MCF 10A (cell line): ENCODE data around the gene TYRO3. TPM values are rescaled to one million over a fixed set of nuclear protein-coding genes. Genes with fewer than 3 reads are reported as not detected.
"Not testable (repeated sequence)": the region's sequence is repeated elsewhere in the genome, so short reads cannot be mapped to it uniquely, and the experiment has no call there.

Experiments used
- BruUV-seq: library from RNA; stranded (reverse); fragments of 400-500 nt; replicated peaks from 2 replicates; lab custom pipeline; 2021; lab: Mats Ljungman, UMichigan
- CTCF ChIA-PET: fragments of 300-600 bp; sonication (Branson Sonifier 250); formaldehyde crosslinking; extraction: SDS; loops from one replicate; lab custom pipeline; 2021; ENCODE audit warnings: antibody characterized with exemption, inconsistent platforms; lab: Yijun Ruan, JAX
- POLR2A ChIA-PET: fragments of 300-600, 350-650 bp; sonication (Branson Sonifier 250); formaldehyde crosslinking; extraction: SDS; loops from one replicate; lab custom pipeline; 2020; ENCODE audit warnings: antibody characterized with exemption, inconsistent platforms; lab: Yijun Ruan, JAX
- DNase-seq: peaks from one replicate; pipeline ENCODE4 v3.0.0-alpha.2; 2018; ENCODE audit not compliant: unreplicated experiment
- H3K27ac Mint-ChIP-seq: one replicate; pipeline ENCODE4 v1.8.0; 2022; ENCODE audit warnings: mild to moderate bottlenecking, low read depth, mixed read lengths; ENCODE audit not compliant: unreplicated experiment
- H3K27me3 Mint-ChIP-seq: one replicate; pipeline ENCODE4 v1.8.0; 2022; ENCODE audit warnings: mixed read lengths; ENCODE audit not compliant: insufficient read depth, unreplicated experiment
- H3K36me3 Mint-ChIP-seq: one replicate; pipeline ENCODE4 v1.8.0; 2022; ENCODE audit warnings: mild to moderate bottlenecking, moderate library complexity, mixed read lengths; ENCODE audit not compliant: insufficient read depth, unreplicated experiment
- H3K4me1 Mint-ChIP-seq: one replicate; pipeline ENCODE4 v1.8.0; 2022; ENCODE audit warnings: mixed read lengths; ENCODE audit not compliant: insufficient read depth, unreplicated experiment
- H3K4me3 Mint-ChIP-seq: one replicate; pipeline ENCODE4 v1.8.0; 2022; ENCODE audit warnings: mild to moderate bottlenecking, moderate library complexity, mixed read lengths; ENCODE audit not compliant: unreplicated experiment
- H3K9me3 Mint-ChIP-seq: one replicate; pipeline ENCODE4 v1.8.0; 2022; ENCODE audit warnings: mixed read lengths; ENCODE audit not compliant: unreplicated experiment
- intact Hi-C: fragments of 100-400 bp; cut with micrococcal nuclease; formaldehyde crosslinking; loops from 2 replicates; pipeline ENCODE4 v1.14.1; 2022
- total RNA-seq: library from RNA; stranded (reverse); gene quantifications from 2 replicates; pipeline ENCODE4 v1.2.3, GENCODE V29; 2022
- TF ChIP-seq, protein P1 (sequence below): fragments of 200-600 bp; IDR thresholded peaks from one replicate; pipeline ENCODE4 v1.8.0; 2022; ENCODE audit warnings: antibody characterized with exemption, mild to moderate bottlenecking; ENCODE audit not compliant: unreplicated experiment

TYRO3 gene
- total RNA-seq, 1 experiment from 2014 or later: 9.7 TPM

DNA sequence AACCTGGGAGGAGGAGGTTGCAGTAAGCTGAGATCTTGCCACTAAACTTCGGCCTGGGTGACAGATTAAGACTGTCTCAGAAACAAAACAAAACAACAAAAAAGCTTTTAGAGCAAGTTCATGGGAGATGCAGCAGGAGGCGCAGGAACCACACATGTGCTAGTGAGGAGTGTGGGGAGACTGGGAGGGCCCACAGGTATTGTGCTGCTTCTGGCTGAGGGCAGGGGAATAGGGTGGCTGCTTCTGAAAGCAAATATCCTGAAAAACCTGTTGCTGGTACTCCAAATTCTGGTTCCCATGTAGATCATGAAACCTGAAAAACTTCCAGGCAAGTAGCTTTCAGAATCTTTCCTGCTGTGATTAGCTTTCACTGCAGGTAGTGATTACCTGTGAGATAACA, 22.1 kb downstream of the TYRO3 start:
- ChIA-PET POLR2A (interaction anchor here (1.3 kb wide), 1 partner anchor 68 kb away, joined by 5 read pairs; no protein-coding TSS in a partner anchor), CTCF (interaction anchor here (0.6 kb wide), 1 partner anchor 713 kb away, joined by 5 read pairs; no protein-coding TSS in a partner anchor)
- intact Hi-C loops: no loop called here
- no peak for DNase-seq
- H3K9me3 Mint-ChIP-seq: no peaks in the 10 kb centered on the region
- TF ChIP-seq, protein P1, sequence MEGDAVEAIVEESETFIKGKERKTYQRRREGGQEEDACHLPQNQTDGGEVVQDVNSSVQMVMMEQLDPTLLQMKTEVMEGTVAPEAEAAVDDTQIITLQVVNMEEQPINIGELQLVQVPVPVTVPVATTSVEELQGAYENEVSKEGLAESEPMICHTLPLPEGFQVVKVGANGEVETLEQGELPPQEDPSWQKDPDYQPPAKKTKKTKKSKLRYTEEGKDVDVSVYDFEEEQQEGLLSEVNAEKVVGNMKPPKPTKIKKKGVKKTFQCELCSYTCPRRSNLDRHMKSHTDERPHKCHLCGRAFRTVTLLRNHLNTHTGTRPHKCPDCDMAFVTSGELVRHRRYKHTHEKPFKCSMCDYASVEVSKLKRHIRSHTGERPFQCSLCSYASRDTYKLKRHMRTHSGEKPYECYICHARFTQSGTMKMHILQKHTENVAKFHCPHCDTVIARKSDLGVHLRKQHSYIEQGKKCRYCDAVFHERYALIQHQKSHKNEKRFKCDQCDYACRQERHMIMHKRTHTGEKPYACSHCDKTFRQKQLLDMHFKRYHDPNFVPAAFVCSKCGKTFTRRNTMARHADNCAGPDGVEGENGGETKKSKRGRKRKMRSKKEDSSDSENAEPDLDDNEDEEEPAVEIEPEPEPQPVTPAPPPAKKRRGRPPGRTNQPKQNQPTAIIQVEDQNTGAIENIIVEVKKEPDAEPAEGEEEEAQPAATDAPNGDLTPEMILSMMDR: no peak
- H3K4me1 Mint-ChIP-seq: no peaks in the 10 kb centered on the region
- BruUV-seq: no TSS peak
- no peaks in the 10 kb centered on the region for H3K27me3 Mint-ChIP-seq
- no peak overlapping the region for H3K27ac Mint-ChIP-seq
- H3K36me3 Mint-ChIP-seq: no peaks in the 10 kb centered on the region
- H3K4me3 Mint-ChIP-seq: no peak overlapping the region

DNA sequence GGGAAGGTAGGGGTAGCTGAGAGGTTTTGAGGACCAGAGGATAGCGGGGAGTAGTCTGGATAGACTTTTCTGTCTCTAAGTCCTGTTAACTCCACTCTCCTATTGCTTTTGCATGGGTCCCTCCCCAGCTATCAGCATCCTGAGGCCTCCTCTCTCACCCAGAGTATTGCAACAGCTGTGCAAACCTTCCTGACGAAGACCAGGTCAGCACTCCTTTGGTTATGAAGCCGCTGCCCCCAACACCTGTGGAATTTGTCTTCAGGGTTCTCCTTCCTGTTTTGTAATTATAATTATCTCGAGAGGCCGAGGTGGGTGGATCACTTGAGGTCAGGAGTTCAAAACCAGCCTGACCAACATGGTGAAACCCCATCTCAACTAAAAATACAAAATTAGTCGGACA, 24.8 kb downstream of the TYRO3 start:
- no peak for DNase-seq
- CTCF ChIA-PET: no interaction called here
- POLR2A ChIA-PET: no interaction called here

DNA sequence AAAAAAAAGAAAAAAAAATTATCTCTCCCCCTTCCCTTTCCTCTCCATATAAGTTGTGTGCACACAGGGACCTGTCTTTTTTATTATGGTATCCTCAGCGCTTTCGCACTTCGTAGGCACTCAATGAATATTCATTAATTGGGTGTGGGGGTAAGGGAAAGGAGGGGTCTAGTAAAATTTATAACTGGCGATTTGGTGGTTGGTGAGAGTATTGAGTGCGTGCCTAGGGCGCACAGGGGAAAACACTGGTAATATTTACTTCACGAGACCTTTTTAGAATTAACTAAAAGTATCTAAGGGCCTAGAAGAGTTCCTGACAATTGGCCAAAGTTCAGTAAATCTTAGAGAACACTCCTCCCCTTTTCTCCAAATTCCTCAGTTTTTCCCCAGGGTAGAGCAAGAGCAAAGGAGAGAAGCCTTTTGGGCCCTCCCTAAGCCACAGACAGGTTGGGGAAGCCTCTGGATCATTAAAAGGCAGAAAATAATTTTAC, 25.7 kb downstream of the TYRO3 start:
- TF ChIP-seq, protein P1: no peak
- no peak overlapping the region for H3K4me3 Mint-ChIP-seq
- no peaks in the 10 kb centered on the region for H3K36me3 Mint-ChIP-seq
- no peaks in the 10 kb centered on the region for H3K9me3 Mint-ChIP-seq
- ChIA-PET POLR2A (no interaction called here), CTCF (interaction anchor here (0.5 to 0.7 kb wide), 2 partner anchors 19 to 49 kb away, joined by 3 to 5 read pairs; no protein-coding TSS in a partner anchor)
- no peak for DNase-seq
- no peaks in the 10 kb centered on the region for H3K4me1 Mint-ChIP-seq
- H3K27me3 Mint-ChIP-seq: peaks cover 10% of the 10 kb centered on the region
- H3K27ac Mint-ChIP-seq: no peak overlapping the region
- no TSS peak for BruUV-seq
- intact Hi-C loops: no loop called here

More for the DNA sequence above, 24.8 kb downstream of the TYRO3 start:
- TF ChIP-seq, protein P1: no peak
- intact Hi-C loops: no loop called here
- no TSS peak for BruUV-seq
- H3K4me1 Mint-ChIP-seq: no peaks in the 10 kb centered on the region
- H3K27me3 Mint-ChIP-seq: peaks cover 10% of the 10 kb centered on the region
- no peaks in the 10 kb centered on the region for H3K9me3 Mint-ChIP-seq
- no peak overlapping the region for H3K4me3 Mint-ChIP-seq
- H3K27ac Mint-ChIP-seq: no peak overlapping the region
- no peaks in the 10 kb centered on the region for H3K36me3 Mint-ChIP-seq

DNA sequence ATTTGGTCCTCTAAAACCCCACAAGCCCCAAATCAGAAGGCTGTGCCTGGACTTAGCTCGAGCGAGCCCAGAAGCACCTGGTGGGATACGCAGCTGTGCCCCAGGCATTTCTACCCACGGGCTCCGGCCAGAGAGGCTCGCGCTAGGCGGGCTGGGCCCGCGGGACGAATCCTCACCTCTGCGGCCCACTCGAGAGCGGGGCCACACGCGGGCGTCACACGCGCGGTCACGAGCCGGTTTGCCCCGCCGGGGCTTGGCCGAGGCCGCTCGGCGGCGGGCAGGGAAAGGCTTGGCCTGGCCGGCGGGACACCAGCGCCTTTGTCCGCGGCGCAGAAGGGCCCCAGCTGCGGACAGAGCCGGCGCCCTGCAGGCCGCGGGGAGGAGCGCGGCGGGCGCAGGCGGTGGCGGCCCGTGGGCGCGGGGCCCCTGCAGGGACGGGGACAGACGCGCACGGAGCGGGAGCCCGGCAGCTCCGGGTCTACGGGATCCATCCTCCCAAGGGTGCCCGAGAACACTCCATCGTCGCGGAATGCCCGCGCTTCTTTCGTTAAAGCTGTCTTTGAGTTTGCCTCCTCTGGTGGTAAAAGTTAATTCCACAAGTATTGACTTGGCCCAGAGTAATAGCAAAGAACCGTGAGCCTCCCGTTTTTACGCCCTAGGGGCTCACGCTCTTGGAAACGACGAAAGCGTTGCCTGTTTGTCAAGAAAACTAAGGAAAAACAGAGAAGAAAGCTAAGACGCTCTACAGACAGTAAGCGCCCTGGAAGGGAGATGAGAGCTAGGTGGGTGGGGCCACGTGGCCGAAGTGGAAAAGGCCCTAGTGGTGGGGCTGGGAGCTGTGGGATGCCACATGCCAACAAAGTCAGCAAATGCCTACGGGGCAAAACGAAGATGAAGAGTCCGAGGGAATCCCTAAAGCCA, 26.4 kb downstream of the TYRO3 start:
- DNase-seq: no peak
- H3K27ac Mint-ChIP-seq: no peak overlapping the region
- POLR2A ChIA-PET: interaction anchor here (0.7 kb wide), 1 partner anchor 379 kb away, joined by 3 read pairs; no protein-coding TSS in a partner anchor

DNA sequence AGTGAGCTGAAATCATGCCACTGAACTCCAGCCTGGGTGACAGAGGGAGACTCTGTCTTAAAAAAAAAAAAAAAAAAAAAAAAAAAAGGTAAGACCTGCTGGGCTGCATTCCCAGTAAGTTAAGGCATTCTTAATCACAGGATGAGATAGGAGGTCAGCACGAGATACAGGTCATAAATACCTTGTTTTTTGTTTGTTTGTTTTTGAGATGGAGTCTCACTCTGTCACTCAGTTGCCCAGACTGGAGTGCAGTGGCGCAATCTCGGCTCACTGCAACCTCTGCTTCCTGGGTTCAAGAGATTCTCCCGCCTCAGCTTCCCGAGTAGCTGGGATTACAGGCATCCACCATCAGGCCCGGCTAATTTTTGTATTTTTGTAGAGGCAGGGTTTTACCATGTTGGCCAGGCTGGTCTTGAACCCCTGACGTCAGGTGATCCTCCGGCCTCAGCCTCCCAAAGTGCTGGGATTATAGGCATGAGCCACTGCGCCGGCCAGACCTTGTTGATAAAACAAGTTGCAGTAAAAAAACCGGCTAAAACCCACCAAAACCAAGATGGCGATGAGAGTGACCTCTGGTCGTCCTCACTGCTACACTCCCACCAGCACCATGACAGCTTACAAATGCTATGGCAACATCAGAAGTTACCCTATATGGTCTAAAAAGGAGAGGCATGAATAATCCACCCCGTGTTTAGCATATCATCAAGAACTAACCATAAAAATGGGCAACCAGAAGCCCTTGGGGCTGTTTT, 27.7 kb downstream of the TYRO3 start:
- BruUV-seq, H3K4me1 Mint-ChIP-seq, H3K4me3 Mint-ChIP-seq, intact Hi-C loops, H3K9me3 Mint-ChIP-seq, POLR2A ChIA-PET, H3K27ac Mint-ChIP-seq, DNase-seq, H3K36me3 Mint-ChIP-seq: not testable (repeated sequence)
- CTCF ChIA-PET: interaction anchor here (0.8 kb wide), 1 partner anchor 121 kb away, joined by 5 read pairs; no protein-coding TSS in a partner anchor
- peaks cover 10% of the 10 kb centered on the region for H3K27me3 Mint-ChIP-seq

More for the DNA sequence above, 26.4 kb downstream of the TYRO3 start:
- Mint-ChIP-seq H3K9me3 (no peaks in the 10 kb centered on the region), H3K27me3 (peaks cover 10% of the 10 kb centered on the region), H3K4me1 (no peaks in the 10 kb centered on the region), H3K4me3 (no peak overlapping the region), H3K36me3 (no peaks in the 10 kb centered on the region)
- TF ChIP-seq, protein P1: no peak
- CTCF ChIA-PET: interaction anchor here (0.5 to 0.7 kb wide), 3 partner anchors 18 to 48 kb away, joined by 3 to 5 read pairs (median 3); no protein-coding TSS in a partner anchor
- intact Hi-C loops: no loop called here
- no TSS peak for BruUV-seq
